Measurements from ENCODE around the gene TMEM52. TPM values are rescaled to one million over a fixed set of nuclear protein-coding genes. Genes with fewer than 3 reads are reported as not detected.

TMEM52 gene
- total and polyA plus RNA-seq, 2 experiments from 2014 or later, result 4.2 to 7.1 TPM

GRCh38 chr1:1900883-1901640, 18.0 kb downstream of the TMEM52 start:
- no peaks in the 10 kb centered on the region for H3K36me3 ChIP-seq
- no peaks in the 10 kb centered on the region for H3K27me3 ChIP-seq
- no peak for DNase-seq (ENCODE audit: low read depth in 1 of 2, low spot score in 1 of 2)
- no peaks in the 10 kb centered on the region for H3K4me1 ChIP-seq (ENCODE audit: low read depth)
- no peak for TF ChIP-seq CTCF (IDR thresholded peaks at IDR 0.05; ENCODE audit: low read depth, low read length)
- H3K9me3 ChIP-seq (ENCODE audit: low read depth), result no peaks in the 10 kb centered on the region
- no peak overlapping the region for H3K4me3 ChIP-seq
- H3K27ac ChIP-seq, result no peak overlapping the region

- no peaks in the 10 kb centered on the region for H3K9me3 ChIP-seq (ENCODE audit: low read depth)
- H3K4me1 ChIP-seq (ENCODE audit: low read depth), result peaks cover 5% of the 10 kb centered on the region
- H3K4me3 ChIP-seq, result no peak overlapping the region
- TF ChIP-seq CTCF (IDR thresholded peaks at IDR 0.05; ENCODE audit: low read depth, low read length), result no peak
- no peak overlapping the region for H3K27ac ChIP-seq
- no peak for DNase-seq (ENCODE audit: low read depth in 1 of 2, low spot score in 1 of 2)
- no peaks in the 10 kb centered on the region for H3K36me3 ChIP-seq
- no peaks in the 10 kb centered on the region for H3K27me3 ChIP-seq
These were observed 19.1 kb downstream of the TMEM52 start for GRCh38 chr1:1899967-1900327.

GRCh38 chr1:1899266-1899966, 19.7 kb downstream of the TMEM52 start:
- TF ChIP-seq CTCF (IDR thresholded peaks at IDR 0.05; ENCODE audit: low read depth, low read length), result no peak
- Histone ChIP-seq H3K27me3 (no peaks in the 10 kb centered on the region), H3K4me3 (no peak overlapping the region), H3K27ac (no peak overlapping the region), H3K4me1 (ENCODE audit: low read depth) (peaks cover 10% of the 10 kb centered on the region), H3K9me3 (ENCODE audit: low read depth) (no peaks in the 10 kb centered on the region), H3K36me3 (no peaks in the 10 kb centered on the region)
- DNase-seq (ENCODE audit: low read depth in 1 of 2, low spot score in 1 of 2), result no peak

GRCh38 chr1:1898246-1898933, 20.7 kb downstream of the TMEM52 start:
- no peak overlapping the region for H3K4me3 ChIP-seq
- no peak overlapping the region for H3K27ac ChIP-seq
- H3K27me3 ChIP-seq, result no peaks in the 10 kb centered on the region
- no peak for DNase-seq (ENCODE audit: low read depth in 1 of 2, low spot score in 1 of 2)
- H3K36me3 ChIP-seq, result no peaks in the 10 kb centered on the region
- H3K9me3 ChIP-seq (ENCODE audit: low read depth), result no peaks in the 10 kb centered on the region
- H3K4me1 ChIP-seq (ENCODE audit: low read depth), result peaks cover 11% of the 10 kb centered on the region
- TF ChIP-seq CTCF (IDR thresholded peaks at IDR 0.05; ENCODE audit: low read depth, low read length), result no peak

GRCh38 chr1:1895456-1896336, 23.4 kb downstream of the TMEM52 start:
- H3K9me3 ChIP-seq (ENCODE audit: low read depth), result no peaks in the 10 kb centered on the region
- no peak for TF ChIP-seq CTCF (IDR thresholded peaks at IDR 0.05; ENCODE audit: low read depth, low read length)
- no peak for DNase-seq (ENCODE audit: low read depth in 1 of 2, low spot score in 1 of 2)

More at GRCh38 chr1:1895456-1896336, 23.4 kb downstream of the TMEM52 start:
- no peak overlapping the region for H3K4me3 ChIP-seq
- H3K27me3 ChIP-seq, result no peaks in the 10 kb centered on the region
- H3K4me1 ChIP-seq (ENCODE audit: low read depth), result peaks cover 18% of the 10 kb centered on the region
- H3K27ac ChIP-seq, result no peak overlapping the region
- no peaks in the 10 kb centered on the region for H3K36me3 ChIP-seq

All from cardiac muscle cell (in vitro differentiated cells and primary cell).